Measurements from ENCODE around the gene CGN. TPM values are rescaled to one million over a fixed set of nuclear protein-coding genes. Genes with fewer than 3 reads are reported as not detected.

CGN gene
- polyA plus RNA-seq, 1 experiment = 0.31 TPM

- POLR2A ChIA-PET = no interaction called here
- Histone ChIP-seq H3K4me3 (ENCODE audit: low read depth, low read length) (no peak overlapping the region), H3K27me3 (ENCODE audit: control insufficient read depth, insufficient read depth, low read length) (no peaks in the 10 kb centered on the region), H3K9me3 (ENCODE audit: control insufficient read depth, insufficient read depth, low read length) (no peaks in the 10 kb centered on the region), H3K27ac (ENCODE audit: low read depth, low read length) (no peak overlapping the region)
- TF ChIP-seq, protein P1, sequence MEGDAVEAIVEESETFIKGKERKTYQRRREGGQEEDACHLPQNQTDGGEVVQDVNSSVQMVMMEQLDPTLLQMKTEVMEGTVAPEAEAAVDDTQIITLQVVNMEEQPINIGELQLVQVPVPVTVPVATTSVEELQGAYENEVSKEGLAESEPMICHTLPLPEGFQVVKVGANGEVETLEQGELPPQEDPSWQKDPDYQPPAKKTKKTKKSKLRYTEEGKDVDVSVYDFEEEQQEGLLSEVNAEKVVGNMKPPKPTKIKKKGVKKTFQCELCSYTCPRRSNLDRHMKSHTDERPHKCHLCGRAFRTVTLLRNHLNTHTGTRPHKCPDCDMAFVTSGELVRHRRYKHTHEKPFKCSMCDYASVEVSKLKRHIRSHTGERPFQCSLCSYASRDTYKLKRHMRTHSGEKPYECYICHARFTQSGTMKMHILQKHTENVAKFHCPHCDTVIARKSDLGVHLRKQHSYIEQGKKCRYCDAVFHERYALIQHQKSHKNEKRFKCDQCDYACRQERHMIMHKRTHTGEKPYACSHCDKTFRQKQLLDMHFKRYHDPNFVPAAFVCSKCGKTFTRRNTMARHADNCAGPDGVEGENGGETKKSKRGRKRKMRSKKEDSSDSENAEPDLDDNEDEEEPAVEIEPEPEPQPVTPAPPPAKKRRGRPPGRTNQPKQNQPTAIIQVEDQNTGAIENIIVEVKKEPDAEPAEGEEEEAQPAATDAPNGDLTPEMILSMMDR (IDR thresholded peaks at IDR 0.05; ENCODE audit: low read depth, low read length) = no peak
- no peak for DNase-seq (ENCODE audit: low read depth, low spot score)
- CTCF ChIA-PET = no interaction called here
Observed at GRCh38 chr1:151491641-151492040, 19.5 kb upstream of the CGN start.

GRCh38 chr1:151492120-151492519, 19.1 kb upstream of the CGN start:
- Histone ChIP-seq H3K27ac (ENCODE audit: low read depth, low read length) (no peak overlapping the region), H3K4me3 (ENCODE audit: low read depth, low read length) (no peak overlapping the region), H3K27me3 (ENCODE audit: control insufficient read depth, insufficient read depth, low read length) (no peaks in the 10 kb centered on the region), H3K9me3 (ENCODE audit: control insufficient read depth, insufficient read depth, low read length) (no peaks in the 10 kb centered on the region)
- no peak for DNase-seq (ENCODE audit: low read depth, low spot score)
- ChIA-PET CTCF (no interaction called here), POLR2A (no interaction called here)
- TF ChIP-seq, protein P1 (IDR thresholded peaks at IDR 0.05; ENCODE audit: low read depth, low read length) = no peak

DNA sequence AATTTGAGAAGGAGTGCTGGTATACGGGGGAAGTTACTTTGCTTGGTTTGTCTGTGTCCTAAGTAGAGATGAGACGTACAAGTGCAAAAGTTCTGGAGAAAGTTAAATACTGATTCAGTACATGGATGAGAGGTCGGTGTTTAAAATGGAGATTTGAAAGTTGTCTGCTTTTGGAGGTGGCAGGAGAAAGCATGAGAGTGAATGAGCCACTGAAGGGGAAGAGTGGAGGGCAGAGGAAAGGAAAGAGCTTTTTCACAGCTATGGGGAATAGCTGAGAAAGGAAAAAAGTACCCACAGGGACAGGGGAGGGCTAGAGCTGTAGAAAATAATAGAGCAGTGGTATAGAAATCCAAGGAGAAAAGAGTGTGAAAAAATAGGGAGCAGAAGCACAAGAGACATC, 18.1 kb upstream of the CGN start:
- no peaks in the 10 kb centered on the region for H3K9me3 ChIP-seq (ENCODE audit: control insufficient read depth, insufficient read depth, low read length)
- DNase-seq (ENCODE audit: low read depth, low spot score) = no peak
- no peak overlapping the region for H3K27ac ChIP-seq (ENCODE audit: low read depth, low read length)
- ChIA-PET CTCF (interaction anchor here (0.7 to 0.8 kb wide), 2 partner anchors 41 to 242 kb away, joined by 4 to 5 read pairs; no protein-coding TSS in a partner anchor), POLR2A (no interaction called here)
- TF ChIP-seq, protein P1 (IDR thresholded peaks at IDR 0.05; ENCODE audit: low read depth, low read length) = no peak
- H3K4me3 ChIP-seq (ENCODE audit: low read depth, low read length) = no peak overlapping the region
- no peaks in the 10 kb centered on the region for H3K27me3 ChIP-seq (ENCODE audit: control insufficient read depth, insufficient read depth, low read length)

GRCh38 chr1:151494741-151495281, 16.4 kb upstream of the CGN start:
- DNase-seq (ENCODE audit: low read depth, low spot score) = no peak
- no peak overlapping the region for H3K4me3 ChIP-seq (ENCODE audit: low read depth, low read length)
- no peak overlapping the region for H3K27ac ChIP-seq (ENCODE audit: low read depth, low read length)
- H3K27me3 ChIP-seq (ENCODE audit: control insufficient read depth, insufficient read depth, low read length) = no peaks in the 10 kb centered on the region
- POLR2A ChIA-PET = interaction anchor here (1.2 kb wide), 1 partner anchor 16 kb away, joined by 4 read pairs; no protein-coding TSS in a partner anchor
- no peaks in the 10 kb centered on the region for H3K9me3 ChIP-seq (ENCODE audit: control insufficient read depth, insufficient read depth, low read length)
- TF ChIP-seq, protein P1 (IDR thresholded peaks at IDR 0.05; ENCODE audit: low read depth, low read length) = no peak
- CTCF ChIA-PET = interaction anchor here (0.7 to 1.1 kb wide), 4 partner anchors 11 to 194 kb away, joined by 3 to 4 read pairs (median 4); no protein-coding TSS in a partner anchor

DNA sequence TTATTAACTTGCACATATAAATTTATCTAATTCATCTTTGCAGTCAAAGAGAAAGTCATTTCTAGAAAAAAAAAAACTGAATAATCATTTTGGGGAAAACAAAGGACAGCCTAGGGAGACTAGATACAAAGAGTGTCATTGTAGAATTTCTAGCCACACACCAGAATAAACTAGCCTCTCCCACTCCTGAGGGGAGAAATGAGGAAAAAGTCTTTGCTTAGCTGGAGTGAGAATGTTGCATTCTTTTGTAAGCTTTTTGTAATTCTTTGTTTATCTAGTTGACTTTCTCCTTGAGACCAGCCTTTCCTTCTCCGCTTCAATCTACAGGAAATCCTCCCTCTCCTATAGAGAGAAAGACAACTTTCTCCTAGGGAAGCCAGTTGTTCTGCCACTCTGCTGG, 15.9 kb upstream of the CGN start:
- TF ChIP-seq, protein P1 (IDR thresholded peaks at IDR 0.05; ENCODE audit: low read depth, low read length) = no peak

More for the DNA sequence above, 15.9 kb upstream of the CGN start:
- H3K27ac ChIP-seq (ENCODE audit: low read depth, low read length) = no peak overlapping the region
- no peak overlapping the region for H3K4me3 ChIP-seq (ENCODE audit: low read depth, low read length)
- no peaks in the 10 kb centered on the region for H3K27me3 ChIP-seq (ENCODE audit: control insufficient read depth, insufficient read depth, low read length)
- ChIA-PET POLR2A (no interaction called here), CTCF (interaction anchor here (0.7 to 1.1 kb wide), 4 partner anchors 11 to 194 kb away, joined by 3 to 4 read pairs (median 4); no protein-coding TSS in a partner anchor)
- H3K9me3 ChIP-seq (ENCODE audit: control insufficient read depth, insufficient read depth, low read length) = no peaks in the 10 kb centered on the region
- DNase-seq (ENCODE audit: low read depth, low spot score) = no peak
